CD4-positive, alpha-beta T cell treated with Interferon gamma for 1 hour (primary cell): ENCODE measurements around the gene TRIP6.
"Not testable (repeated sequence)": the region's sequence is repeated elsewhere in the genome, so short reads cannot be mapped to it uniquely, and the experiment has no call there.

ENCODE experiments used
- DNase-seq: peaks from one replicate; pipeline ENCODE4 v3.0.0-alpha.2; 2020

TRIP6 gene

DNA sequence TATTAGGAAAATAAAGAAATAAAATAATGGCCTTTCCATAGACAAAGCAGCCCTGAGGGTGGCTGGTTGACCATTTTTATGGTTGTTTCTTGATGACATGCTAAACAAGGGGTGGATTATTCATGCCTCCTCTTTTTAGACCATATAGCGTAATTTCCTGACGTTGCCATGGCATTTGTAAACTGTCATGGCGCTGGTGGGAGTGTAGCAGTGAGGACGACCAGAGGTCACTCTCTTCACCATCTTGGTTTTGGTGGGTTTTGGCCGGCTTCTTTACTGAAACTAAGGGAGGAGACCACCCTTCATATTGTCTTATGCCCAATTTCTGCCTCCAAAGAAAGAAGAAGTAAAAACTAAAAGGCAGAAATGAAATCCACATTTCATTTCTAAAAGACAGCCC is 52.1 kb downstream of the TRIP6 start:
- not testable (repeated sequence) for DNase-seq

- not testable (repeated sequence) for DNase-seq
These were observed 52.7 kb downstream of the TRIP6 start for GRCh38 chr7:100919779-100920437.

GRCh38 chr7:100921039-100921438 is 53.9 kb downstream of the TRIP6 start:
- no peak for DNase-seq
